ENCODE measurements around the gene GPC1.

GPC1 gene

DNA sequence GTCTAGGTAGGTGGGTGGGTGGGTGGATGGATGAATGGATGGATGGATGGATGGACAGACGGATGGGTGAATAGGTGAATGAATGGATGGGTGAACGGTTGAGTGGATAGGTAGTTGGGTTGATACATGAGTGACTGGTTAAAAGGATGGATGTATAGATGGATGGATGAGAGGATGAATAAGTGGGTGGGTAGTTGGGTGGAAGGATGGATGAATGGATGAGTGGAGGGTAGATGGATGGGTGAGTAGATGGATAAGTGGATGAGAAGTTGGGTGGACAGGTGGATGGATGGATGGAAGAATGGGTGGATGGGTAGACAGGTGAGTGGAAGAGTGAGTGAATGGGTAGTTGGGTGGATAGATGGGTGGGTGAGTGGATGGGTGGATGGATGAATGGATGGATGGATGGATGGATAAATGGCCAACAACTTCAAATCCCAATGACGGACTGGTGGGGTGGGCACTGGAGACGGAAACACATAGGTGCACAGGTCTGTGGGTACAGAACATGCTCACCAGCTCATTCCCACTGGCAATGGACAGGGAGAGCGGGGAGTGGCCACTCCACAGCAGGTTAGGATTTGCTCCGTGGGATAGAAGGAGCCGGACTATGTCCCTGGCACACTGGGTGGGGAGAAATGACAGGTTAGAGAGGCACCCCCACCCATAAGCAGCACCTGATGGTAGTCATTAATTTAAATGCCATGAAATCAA, 73.5 kb downstream of the GPC1 start:
- H3K9ac ChIP-seq (ENCODE audit: low read length): no peak overlapping the region
- H4K20me1 ChIP-seq (ENCODE audit: insufficient read depth, low read length): no peaks in the 10 kb centered on the region
- no peak overlapping the region for H2AFZ ChIP-seq (ENCODE audit: low read depth, low read length)
- H3K36me3 ChIP-seq (replicated peaks; ENCODE audit: low read depth, low read length): no peaks in the 10 kb centered on the region
- H3K4me1 ChIP-seq (ENCODE audit: low read length): peaks cover 6% of the 10 kb centered on the region
- H3K27me3 ChIP-seq (ENCODE audit: low read depth, low read length): no peaks in the 10 kb centered on the region
- H3K79me2 ChIP-seq (ENCODE audit: low read length): no peaks in the 10 kb centered on the region
- H3K27ac ChIP-seq (ENCODE audit: low read length): no peak overlapping the region
- TF ChIP-seq EZH2phosphoT487 (IDR thresholded peaks at IDR 0.05; ENCODE audit: low read depth): no peak
- TF ChIP-seq, protein P1, sequence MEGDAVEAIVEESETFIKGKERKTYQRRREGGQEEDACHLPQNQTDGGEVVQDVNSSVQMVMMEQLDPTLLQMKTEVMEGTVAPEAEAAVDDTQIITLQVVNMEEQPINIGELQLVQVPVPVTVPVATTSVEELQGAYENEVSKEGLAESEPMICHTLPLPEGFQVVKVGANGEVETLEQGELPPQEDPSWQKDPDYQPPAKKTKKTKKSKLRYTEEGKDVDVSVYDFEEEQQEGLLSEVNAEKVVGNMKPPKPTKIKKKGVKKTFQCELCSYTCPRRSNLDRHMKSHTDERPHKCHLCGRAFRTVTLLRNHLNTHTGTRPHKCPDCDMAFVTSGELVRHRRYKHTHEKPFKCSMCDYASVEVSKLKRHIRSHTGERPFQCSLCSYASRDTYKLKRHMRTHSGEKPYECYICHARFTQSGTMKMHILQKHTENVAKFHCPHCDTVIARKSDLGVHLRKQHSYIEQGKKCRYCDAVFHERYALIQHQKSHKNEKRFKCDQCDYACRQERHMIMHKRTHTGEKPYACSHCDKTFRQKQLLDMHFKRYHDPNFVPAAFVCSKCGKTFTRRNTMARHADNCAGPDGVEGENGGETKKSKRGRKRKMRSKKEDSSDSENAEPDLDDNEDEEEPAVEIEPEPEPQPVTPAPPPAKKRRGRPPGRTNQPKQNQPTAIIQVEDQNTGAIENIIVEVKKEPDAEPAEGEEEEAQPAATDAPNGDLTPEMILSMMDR (IDR thresholded peaks at IDR 0.05; ENCODE audit: low read depth, low read length): no peak
- no peaks in the 10 kb centered on the region for H3K9me3 ChIP-seq (ENCODE audit: insufficient read depth, low read length)
- no peak overlapping the region for H3K4me3 ChIP-seq (ENCODE audit: low read length)
- no peak overlapping the region for H3K4me2 ChIP-seq (ENCODE audit: low read length)

DNA sequence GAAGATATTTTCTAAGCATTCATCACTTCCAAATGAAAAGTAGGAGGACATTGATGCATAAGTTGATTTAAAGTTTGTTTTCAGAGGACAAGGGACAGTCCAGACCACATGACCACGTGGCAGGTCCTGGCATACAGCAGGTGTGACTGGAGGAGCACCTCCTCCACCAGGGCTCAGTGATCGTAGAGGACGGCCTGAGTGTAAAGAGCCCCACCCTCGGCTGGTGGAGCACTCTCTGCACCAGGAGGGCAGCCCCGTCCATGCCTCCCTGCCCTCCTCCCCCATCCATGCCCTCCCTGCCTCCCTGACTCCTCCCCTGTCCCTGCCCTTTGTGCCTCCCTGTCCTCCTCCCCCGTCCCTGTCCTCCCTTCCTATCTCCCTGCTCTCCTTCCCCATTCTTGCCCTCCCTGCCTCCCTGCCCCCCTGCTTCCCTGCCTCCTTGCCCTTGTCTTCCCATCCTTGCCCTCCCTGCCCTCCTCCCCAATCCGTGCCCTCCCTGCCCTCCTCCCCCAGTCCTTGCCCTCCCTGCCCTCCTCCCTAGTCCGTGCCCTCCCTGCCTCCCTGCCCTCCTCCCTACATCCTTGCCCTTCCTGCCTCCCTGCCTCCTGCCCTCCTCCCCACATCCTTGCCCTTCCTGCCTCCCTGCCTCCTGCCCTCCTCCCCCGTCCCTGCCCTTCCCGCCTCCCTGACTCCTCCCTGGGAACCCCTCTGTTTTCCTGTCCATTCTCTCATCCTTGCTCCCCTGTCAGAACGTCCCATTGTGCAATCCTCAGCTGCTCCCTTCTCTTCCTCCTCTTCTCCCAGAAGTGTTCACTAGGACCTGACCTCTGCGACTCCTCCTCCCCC, 74.4 kb downstream of the GPC1 start:
- H3K4me2 ChIP-seq (ENCODE audit: low read length): no peak overlapping the region
- H3K9ac ChIP-seq (ENCODE audit: low read length): no peak overlapping the region
- no peak overlapping the region for H3K27ac ChIP-seq (ENCODE audit: low read length)
- H3K27me3 ChIP-seq (ENCODE audit: low read depth, low read length): no peaks in the 10 kb centered on the region
- H3K9me3 ChIP-seq (ENCODE audit: insufficient read depth, low read length): no peaks in the 10 kb centered on the region
- no peak overlapping the region for H2AFZ ChIP-seq (ENCODE audit: low read depth, low read length)
- TF ChIP-seq, protein P1 (IDR thresholded peaks at IDR 0.05; ENCODE audit: low read depth, low read length): no peak
- TF ChIP-seq EZH2phosphoT487 (IDR thresholded peaks at IDR 0.05; ENCODE audit: low read depth): no peak
- no peaks in the 10 kb centered on the region for H3K36me3 ChIP-seq (replicated peaks; ENCODE audit: low read depth, low read length)
- no peaks in the 10 kb centered on the region for H4K20me1 ChIP-seq (ENCODE audit: insufficient read depth, low read length)
- no peak overlapping the region for H3K4me3 ChIP-seq (ENCODE audit: low read length)
- no peaks in the 10 kb centered on the region for H3K79me2 ChIP-seq (ENCODE audit: low read length)
- H3K4me1 ChIP-seq (ENCODE audit: low read length): peaks cover 15% of the 10 kb centered on the region

DNA sequence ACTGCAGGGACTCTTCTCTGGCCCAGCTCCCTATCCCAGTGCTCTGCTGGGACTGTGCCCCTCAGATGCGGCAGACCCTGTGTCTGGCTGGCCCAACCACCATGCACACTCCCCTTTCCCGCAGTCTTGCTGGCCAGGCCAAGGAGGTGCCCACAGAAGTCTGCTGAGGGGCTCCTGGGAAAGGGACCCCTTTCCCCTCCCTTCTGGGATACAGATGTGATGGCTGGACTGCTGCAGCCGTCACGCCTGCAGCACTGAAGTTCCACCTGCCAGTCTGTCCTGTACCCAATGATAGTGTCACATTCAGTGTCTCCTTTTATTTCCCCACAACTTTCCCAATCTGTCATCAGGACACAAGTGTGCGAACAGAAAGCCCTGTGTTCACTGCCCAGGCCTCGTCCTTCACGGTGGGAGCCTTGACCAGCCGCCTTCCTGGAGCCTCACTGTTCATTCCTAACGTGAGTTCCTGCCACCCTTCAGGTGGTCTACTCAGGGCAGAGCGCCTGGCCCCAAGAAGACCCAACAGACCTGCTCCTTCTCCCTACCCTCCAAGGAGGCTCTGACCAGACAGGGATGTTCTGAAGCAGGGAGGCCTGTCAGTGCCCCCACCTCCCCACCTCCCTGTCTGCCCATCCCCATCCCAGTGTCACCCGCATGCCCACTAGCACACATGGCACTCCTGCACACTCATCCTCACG, 75.2 kb downstream of the GPC1 start:
- Histone ChIP-seq H3K9ac (ENCODE audit: low read length) (no peak overlapping the region), H3K27ac (ENCODE audit: low read length) (no peak overlapping the region), H2AFZ (ENCODE audit: low read depth, low read length) (no peak overlapping the region), H4K20me1 (ENCODE audit: insufficient read depth, low read length) (no peaks in the 10 kb centered on the region), H3K36me3 (replicated peaks; ENCODE audit: low read depth, low read length) (no peaks in the 10 kb centered on the region), H3K4me3 (ENCODE audit: low read length) (no peak overlapping the region), H3K4me2 (ENCODE audit: low read length) (no peak overlapping the region), H3K27me3 (ENCODE audit: low read depth, low read length) (no peaks in the 10 kb centered on the region), H3K4me1 (ENCODE audit: low read length) (peaks cover 15% of the 10 kb centered on the region), H3K9me3 (ENCODE audit: insufficient read depth, low read length) (no peaks in the 10 kb centered on the region), H3K79me2 (ENCODE audit: low read length) (no peaks in the 10 kb centered on the region)
- TF ChIP-seq EZH2phosphoT487 (IDR thresholded peaks at IDR 0.05; ENCODE audit: low read depth): no peak
- TF ChIP-seq, protein P1 (IDR thresholded peaks at IDR 0.05; ENCODE audit: low read depth, low read length): no peak

All from OCI-LY3 (cell line).